ENCODE results near the gene CCN6.

DNA sequence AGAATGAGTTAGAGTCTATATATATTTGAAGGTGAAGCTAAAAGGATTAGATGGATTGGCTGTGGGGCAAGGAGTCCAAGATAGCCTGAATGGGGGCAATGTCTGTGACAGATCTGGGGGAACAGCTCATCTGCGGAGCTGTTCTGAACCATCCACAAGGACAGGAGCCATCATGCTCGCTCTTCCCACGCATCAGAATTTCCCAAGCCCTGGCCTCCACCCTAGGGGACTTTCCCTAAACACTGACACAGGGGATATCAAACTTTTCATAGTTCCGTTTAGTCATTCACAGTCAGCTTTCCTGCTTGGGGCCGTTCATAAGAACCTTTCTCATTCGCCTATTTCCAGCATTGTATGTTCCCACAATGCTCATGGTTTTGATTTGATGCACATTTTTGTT lies 37.6 kb upstream of the CCN6 start:
- TF ChIP-seq, protein P1, sequence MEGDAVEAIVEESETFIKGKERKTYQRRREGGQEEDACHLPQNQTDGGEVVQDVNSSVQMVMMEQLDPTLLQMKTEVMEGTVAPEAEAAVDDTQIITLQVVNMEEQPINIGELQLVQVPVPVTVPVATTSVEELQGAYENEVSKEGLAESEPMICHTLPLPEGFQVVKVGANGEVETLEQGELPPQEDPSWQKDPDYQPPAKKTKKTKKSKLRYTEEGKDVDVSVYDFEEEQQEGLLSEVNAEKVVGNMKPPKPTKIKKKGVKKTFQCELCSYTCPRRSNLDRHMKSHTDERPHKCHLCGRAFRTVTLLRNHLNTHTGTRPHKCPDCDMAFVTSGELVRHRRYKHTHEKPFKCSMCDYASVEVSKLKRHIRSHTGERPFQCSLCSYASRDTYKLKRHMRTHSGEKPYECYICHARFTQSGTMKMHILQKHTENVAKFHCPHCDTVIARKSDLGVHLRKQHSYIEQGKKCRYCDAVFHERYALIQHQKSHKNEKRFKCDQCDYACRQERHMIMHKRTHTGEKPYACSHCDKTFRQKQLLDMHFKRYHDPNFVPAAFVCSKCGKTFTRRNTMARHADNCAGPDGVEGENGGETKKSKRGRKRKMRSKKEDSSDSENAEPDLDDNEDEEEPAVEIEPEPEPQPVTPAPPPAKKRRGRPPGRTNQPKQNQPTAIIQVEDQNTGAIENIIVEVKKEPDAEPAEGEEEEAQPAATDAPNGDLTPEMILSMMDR (IDR thresholded peaks at IDR 0.05), result no peak
- TF ChIP-seq POLR2A (IDR thresholded peaks at IDR 0.05), result no peak
